ENCODE data around the gene ZKSCAN3. TPM values are rescaled to one million over a fixed set of nuclear protein-coding genes. Genes with fewer than 3 reads are reported as not detected.

Gene ZKSCAN3
- polyA plus RNA-seq, 2 of the 4 experiments (the other 2 are of a cell fraction): 1.6 to 2.7 TPM

GRCh38 chr6:28369463-28369862 is 19.7 kb downstream of the ZKSCAN3 start:
- H3K4me2 ChIP-seq: no peak overlapping the region
- TF ChIP-seq NFE2L2 (conservative IDR thresholded peaks at IDR 0.05; ENCODE audit: low read length): no peak
- TF ChIP-seq ZC3H11A (IDR thresholded peaks at IDR 0.05): no peak
- TF ChIP-seq CHD4 (IDR thresholded peaks at IDR 0.05; ENCODE audit: borderline replicate concordance): no peak
- TF ChIP-seq RAD21 (conservative IDR thresholded peaks at IDR 0.05 in 1 of 2, IDR thresholded peaks at IDR 0.05 in 1 of 2): no peak
- TF ChIP-seq MAZ (IDR thresholded peaks at IDR 0.05; ENCODE audit: borderline replicate concordance, low read depth, low read length): no peak
- TF ChIP-seq CHD2 (IDR thresholded peaks at IDR 0.05; ENCODE audit: low read length, partially characterized antibody): no peak
- TF ChIP-seq CEBPB (IDR thresholded peaks at IDR 0.05): no peak
- TF ChIP-seq EP300 (IDR thresholded peaks at IDR 0.05): no peak
- no peak for TF ChIP-seq SREBF2 (IDR thresholded peaks at IDR 0.05)
- TF ChIP-seq CBX2 (IDR thresholded peaks at IDR 0.05; ENCODE audit: borderline replicate concordance, low read depth): no peak
- no peak for TF ChIP-seq ZFP36 (IDR thresholded peaks at IDR 0.05; ENCODE audit: borderline replicate concordance, partially characterized antibody)
- no peak for TF ChIP-seq BCL3 (IDR thresholded peaks at IDR 0.05)
- no peak for TF ChIP-seq ATOH8 (CRISPR knock-in tag; IDR thresholded peaks at IDR 0.05; ENCODE audit: low read depth)
- no peak for TF ChIP-seq FOSB (CRISPR knock-in tag; IDR thresholded peaks at IDR 0.05)
- TF ChIP-seq EHMT2 (IDR thresholded peaks at IDR 0.05; ENCODE audit: low read depth): no peak
- TF ChIP-seq HEYL (CRISPR knock-in tag; IDR thresholded peaks at IDR 0.05): no peak
- TF ChIP-seq JUNB (IDR thresholded peaks at IDR 0.05): no peak
- TF ChIP-seq ZNF302 (CRISPR knock-in tag; IDR thresholded peaks at IDR 0.05): no peak
- no peak for TF ChIP-seq HOXB13 (CRISPR knock-in tag; IDR thresholded peaks at IDR 0.05; ENCODE audit: low read depth)
- H3K4me1 ChIP-seq: no peaks in the 10 kb centered on the region
- no peak for FAIRE-seq
- H3K27ac ChIP-seq: no peak overlapping the region
- peaks cover 10% of the 10 kb centered on the region; the same call in 2 of the 3 replicates for H3K9me3 ChIP-seq
- CTCF ChIA-PET: no interaction called here
- POLR2A ChIA-PET: no interaction called here
- DNase-seq (ENCODE audit: low read depth in 1 of 2, low spot score in 1 of 2): no peak
- no peak overlapping the region for H3K4me3 ChIP-seq
- WGBS (ENCODE audit: missing lambda C conversion rate): 86% methylated on average over 3 of the region's 3 CpGs
- ATAC-seq: no peak

GRCh38 chr6:28370440-28370839 is 20.7 kb downstream of the ZKSCAN3 start:
- FAIRE-seq (no peak), DNase-seq (ENCODE audit: low read depth in 1 of 2, low spot score in 1 of 2) (no peak), ATAC-seq (no peak)
- no peaks in the 10 kb centered on the region for H3K4me1 ChIP-seq
- H3K9me3 ChIP-seq: peaks cover 4% of the 10 kb centered on the region; the same call in 2 of the 3 replicates
- ChIA-PET POLR2A (interaction anchor here (0.5 to 1.1 kb wide), 2 partner anchors 13 to 1214 kb away, joined by 3 to 16 read pairs; no protein-coding TSS in a partner anchor), CTCF (interaction anchor here (0.7 to 2.2 kb wide), 2 partner anchors 15 to 646 kb away, joined by 4 to 5 read pairs; no protein-coding TSS in a partner anchor)
- no peak overlapping the region for H3K4me2 ChIP-seq
- 32% methylated on average over 2 of the region's 2 CpGs for WGBS (ENCODE audit: missing lambda C conversion rate)
- H3K4me3 ChIP-seq: no peak overlapping the region
- TF ChIP-seq, protein P1, sequence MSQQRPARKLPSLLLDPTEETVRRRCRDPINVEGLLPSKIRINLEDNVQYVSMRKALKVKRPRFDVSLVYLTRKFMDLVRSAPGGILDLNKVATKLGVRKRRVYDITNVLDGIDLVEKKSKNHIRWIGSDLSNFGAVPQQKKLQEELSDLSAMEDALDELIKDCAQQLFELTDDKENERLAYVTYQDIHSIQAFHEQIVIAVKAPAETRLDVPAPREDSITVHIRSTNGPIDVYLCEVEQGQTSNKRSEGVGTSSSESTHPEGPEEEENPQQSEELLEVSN (IDR thresholded peaks at IDR 0.05; ENCODE audit: borderline replicate concordance, low read depth): no peak
- TF ChIP-seq HEYL (CRISPR knock-in tag; IDR thresholded peaks at IDR 0.05) (no peak), FOSB (CRISPR knock-in tag; IDR thresholded peaks at IDR 0.05) (no peak), ZSCAN20 (CRISPR knock-in tag; IDR thresholded peaks at IDR 0.05) (no peak), FOSL2 (IDR thresholded peaks at IDR 0.05) (no peak), FOSL2 (CRISPR knock-in tag; IDR thresholded peaks at IDR 0.05) (no peak)
- H3K27ac ChIP-seq: no peak overlapping the region

All from A549 (cell line).